KG1 (cell line): ENCODE results near the gene JAG1.
"Not testable (repeated sequence)": the region's sequence is repeated elsewhere in the genome, so short reads cannot be mapped to it uniquely, and the experiment has no call there.

Experiments
- DNase-seq: peaks from one replicate; lab custom pipeline; 2025; lab: John Stamatoyannopoulos, UW

JAG1 gene

GRCh38 chr20:10610251-10610650 lies 63.5 kb downstream of the JAG1 start:
- no peak for DNase-seq

GRCh38 chr20:10609770-10610169 lies 64.0 kb downstream of the JAG1 start:
- no peak for DNase-seq

DNA sequence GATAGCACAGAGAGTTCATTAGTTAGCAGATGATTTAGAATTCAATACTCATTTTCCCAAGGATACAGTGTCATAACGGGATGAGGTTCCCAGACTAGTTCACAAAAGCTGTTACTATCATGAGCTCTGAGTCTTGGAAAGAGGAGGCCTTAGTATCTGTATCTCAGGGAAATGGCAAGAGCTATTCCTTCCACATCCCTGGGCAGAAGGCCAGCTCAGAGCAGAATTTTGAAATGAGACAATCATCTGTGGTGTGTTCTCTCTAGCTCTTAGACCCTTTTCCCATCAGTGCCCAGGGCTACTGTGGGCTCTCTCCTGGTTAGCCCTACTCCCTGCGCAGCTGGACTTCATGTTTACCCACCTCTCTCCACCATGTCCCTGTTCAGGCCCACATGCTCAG lies 64.5 kb downstream of the JAG1 start:
- DNase-seq = no peak

GRCh38 chr20:10605547-10606195 lies 68.1 kb downstream of the JAG1 start:
- DNase-seq = no peak

DNA sequence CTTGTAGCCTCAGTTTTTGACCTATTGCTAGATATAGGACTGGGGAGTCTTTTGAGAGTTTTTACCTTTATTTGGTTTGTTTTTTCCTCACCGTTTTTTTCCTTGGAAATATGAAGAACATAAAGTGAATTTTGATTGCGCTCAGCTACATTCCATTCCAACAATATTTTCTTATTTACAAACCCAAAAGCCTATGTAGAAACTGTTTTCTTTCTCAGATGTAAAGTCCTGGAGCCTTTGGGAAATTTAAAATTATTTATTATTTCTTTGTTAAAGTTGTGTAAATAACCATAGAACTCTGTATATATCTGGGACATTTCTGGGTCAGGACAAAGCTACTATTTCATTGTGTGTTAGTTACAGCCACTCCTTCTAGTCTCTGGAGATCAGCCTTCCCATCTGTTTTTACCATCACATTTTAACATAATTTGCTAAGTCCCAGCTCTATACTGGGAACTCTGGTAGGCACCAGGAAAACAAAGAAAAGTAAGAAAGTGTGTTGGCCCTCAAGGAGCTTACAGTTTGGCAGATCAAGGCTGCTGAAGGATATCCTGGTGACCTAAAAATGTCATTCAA lies 68.8 kb downstream of the JAG1 start:
- DNase-seq = no peak

DNA sequence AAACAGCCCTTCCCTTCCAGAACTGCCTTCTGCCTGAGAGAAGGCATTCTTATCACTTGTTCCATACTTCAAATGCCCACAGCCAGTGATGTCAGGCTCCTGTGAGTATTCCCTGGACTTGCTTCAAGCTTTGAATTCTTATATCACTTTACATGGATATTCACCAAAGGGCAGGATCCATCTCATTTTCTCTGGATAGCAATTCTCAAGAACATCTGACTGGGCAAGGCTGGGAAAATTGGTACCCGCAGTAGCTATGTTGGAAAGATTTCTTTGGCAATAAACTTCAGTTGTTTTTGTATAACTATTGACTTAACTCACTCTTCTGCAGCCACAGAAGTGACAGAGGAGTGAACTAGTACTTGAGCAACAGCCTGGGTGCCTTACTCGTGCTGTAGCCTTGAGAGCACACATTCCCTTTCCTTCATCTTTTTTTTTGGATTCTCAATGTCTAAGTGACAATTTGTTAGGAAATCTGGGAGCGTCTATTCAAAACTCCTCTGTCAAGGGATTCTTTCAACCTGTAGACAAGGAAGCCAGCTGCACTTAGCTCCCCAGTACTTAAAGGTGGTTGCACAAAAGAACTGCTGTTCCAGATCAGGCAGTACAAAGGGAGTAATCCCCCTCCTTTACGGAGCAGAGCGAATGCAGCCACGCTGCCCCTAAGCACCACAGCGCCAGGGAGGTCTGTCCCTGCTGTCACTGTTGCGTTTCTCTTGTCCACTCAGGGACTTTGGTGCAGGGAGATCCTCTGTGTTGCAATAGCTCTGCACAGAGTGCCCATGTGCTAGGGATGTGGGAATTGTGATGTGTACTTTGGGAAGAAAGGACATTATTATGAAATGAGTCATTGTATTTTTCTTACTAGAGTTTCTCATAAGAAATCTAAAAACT lies 69.6 kb downstream of the JAG1 start:
- no peak for DNase-seq

DNA sequence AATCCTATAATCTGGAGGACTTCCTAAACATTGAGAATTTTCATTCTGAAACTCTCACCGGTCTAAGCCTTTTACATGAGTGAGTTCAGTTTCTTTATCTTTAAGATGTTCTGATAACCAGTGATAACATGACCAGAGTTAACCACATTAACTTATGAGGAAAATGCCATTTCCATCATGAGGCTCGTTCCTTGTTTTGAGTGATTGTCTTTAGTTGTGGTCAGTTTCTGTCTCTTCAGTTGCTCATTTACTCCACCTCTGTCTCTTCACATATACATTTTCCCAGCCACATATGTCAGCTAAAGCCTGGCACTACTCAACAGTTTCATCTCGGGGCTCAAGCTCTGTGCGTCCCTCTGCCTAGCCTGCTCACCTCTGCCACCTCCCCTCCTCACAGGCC lies 70.4 kb downstream of the JAG1 start:
- no peak for DNase-seq

- no peak for DNase-seq
Observed at GRCh38 chr20:10602221-10602871, 71.5 kb downstream of the JAG1 start.

- no peak for DNase-seq
Observed at GRCh38 chr20:10597637-10598036, 76.2 kb downstream of the JAG1 start.

- DNase-seq = no peak
Observed at GRCh38 chr20:10596710-10597121, 77.1 kb downstream of the JAG1 start.

- DNase-seq = no peak
Observed at GRCh38 chr20:10595985-10596384, 77.8 kb downstream of the JAG1 start.

- no peak for DNase-seq
Observed at GRCh38 chr20:10595266-10595665, 78.5 kb downstream of the JAG1 start.

GRCh38 chr20:10594296-10594868 lies 79.4 kb downstream of the JAG1 start:
- no peak for DNase-seq

GRCh38 chr20:10591946-10592521 lies 81.8 kb downstream of the JAG1 start:
- no peak for DNase-seq

DNA sequence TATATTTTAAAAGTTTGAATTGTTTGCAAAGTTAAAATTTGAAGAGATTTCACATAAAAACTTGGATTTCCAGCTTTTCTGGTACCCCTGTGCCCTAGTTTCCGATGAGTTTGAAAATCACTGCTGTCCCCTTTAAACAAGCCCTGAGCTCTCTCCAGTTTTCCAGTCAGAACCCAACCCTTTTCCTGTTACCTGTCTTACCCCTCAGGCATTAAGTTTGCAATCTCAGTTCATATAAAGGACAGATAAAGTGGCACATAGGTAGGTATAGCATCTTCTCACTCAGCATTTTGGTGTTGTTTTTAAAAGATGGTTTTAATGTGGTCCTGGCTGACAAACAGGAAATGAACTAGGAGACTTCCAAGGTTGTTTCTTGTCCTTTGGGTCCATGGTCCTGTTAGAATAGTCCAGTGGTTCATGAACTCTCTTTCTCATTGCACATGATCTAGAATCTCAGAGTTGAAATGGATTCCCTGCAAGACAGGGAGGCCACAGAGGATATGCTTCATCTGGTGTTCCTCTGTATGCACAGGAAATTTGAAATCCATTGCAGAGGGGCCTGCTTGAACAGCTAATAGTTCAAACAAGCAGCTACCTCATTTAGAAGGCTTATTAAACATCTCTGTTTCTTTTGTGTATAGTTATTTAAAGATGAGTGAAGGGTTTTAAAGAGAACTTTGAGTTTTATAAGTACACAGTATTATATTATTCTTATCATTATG lies 82.7 kb downstream of the JAG1 start:
- no peak for DNase-seq

- DNase-seq = not testable (repeated sequence)
Observed at GRCh38 chr20:10590446-10590845, 83.4 kb downstream of the JAG1 start.
